Measurements from ENCODE around the gene MSTN. TPM values are rescaled to one million over a fixed set of nuclear protein-coding genes. Genes with fewer than 3 reads are reported as not detected.

Gene MSTN
- total RNA-seq, 1 donor from 2014 or later, result not detected

DNA sequence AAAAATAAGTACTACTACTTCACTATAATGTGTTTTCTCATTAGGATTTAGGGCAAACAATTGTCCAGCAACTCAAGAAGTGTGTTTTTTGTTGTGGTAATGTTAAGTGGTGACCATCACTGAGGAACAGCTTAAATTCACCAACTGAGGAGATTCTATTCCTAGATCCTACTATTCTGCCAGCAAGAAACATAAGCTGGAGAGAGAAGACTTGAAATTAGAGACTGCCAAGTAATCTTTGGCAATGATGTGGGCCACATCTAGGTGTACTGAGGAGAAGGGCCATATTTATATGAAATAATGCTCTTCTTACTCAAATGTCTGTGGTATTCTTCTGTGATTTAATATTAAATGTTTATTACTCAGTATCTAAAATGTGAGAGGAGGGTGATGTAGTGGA lies 44.3 kb upstream of the MSTN start:
- Mint-ChIP-seq H3K9me3 (ENCODE audit: unreplicated experiment) (no peaks in the 10 kb centered on the region), H3K27me3 (ENCODE audit: unreplicated experiment) (peaks cover 1% of the 10 kb centered on the region), H3K4me1 (ENCODE audit: low read depth, unreplicated experiment) (no peaks in the 10 kb centered on the region), H3K27ac (ENCODE audit: unreplicated experiment) (no peak overlapping the region), H3K36me3 (ENCODE audit: unreplicated experiment) (peaks cover 4% of the 10 kb centered on the region), H3K4me3 (ENCODE audit: unreplicated experiment) (no peak overlapping the region)
- no peak for DNase-seq
- TF ChIP-seq, protein P1, sequence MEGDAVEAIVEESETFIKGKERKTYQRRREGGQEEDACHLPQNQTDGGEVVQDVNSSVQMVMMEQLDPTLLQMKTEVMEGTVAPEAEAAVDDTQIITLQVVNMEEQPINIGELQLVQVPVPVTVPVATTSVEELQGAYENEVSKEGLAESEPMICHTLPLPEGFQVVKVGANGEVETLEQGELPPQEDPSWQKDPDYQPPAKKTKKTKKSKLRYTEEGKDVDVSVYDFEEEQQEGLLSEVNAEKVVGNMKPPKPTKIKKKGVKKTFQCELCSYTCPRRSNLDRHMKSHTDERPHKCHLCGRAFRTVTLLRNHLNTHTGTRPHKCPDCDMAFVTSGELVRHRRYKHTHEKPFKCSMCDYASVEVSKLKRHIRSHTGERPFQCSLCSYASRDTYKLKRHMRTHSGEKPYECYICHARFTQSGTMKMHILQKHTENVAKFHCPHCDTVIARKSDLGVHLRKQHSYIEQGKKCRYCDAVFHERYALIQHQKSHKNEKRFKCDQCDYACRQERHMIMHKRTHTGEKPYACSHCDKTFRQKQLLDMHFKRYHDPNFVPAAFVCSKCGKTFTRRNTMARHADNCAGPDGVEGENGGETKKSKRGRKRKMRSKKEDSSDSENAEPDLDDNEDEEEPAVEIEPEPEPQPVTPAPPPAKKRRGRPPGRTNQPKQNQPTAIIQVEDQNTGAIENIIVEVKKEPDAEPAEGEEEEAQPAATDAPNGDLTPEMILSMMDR (IDR thresholded peaks at IDR 0.05; ENCODE audit: partially characterized antibody, unreplicated experiment), result no peak

GRCh38 chr2:190105554-190105953 lies 43.0 kb upstream of the MSTN start:
- H3K4me1 Mint-ChIP-seq (ENCODE audit: low read depth, unreplicated experiment), result no peaks in the 10 kb centered on the region
- H3K36me3 Mint-ChIP-seq (ENCODE audit: unreplicated experiment), result peaks cover 4% of the 10 kb centered on the region
- peaks cover 1% of the 10 kb centered on the region for H3K27me3 Mint-ChIP-seq (ENCODE audit: unreplicated experiment)
- TF ChIP-seq, protein P1 (IDR thresholded peaks at IDR 0.05; ENCODE audit: partially characterized antibody, unreplicated experiment), result no peak
- no peak for DNase-seq
- no peaks in the 10 kb centered on the region for H3K9me3 Mint-ChIP-seq (ENCODE audit: unreplicated experiment)
- no peak overlapping the region for H3K4me3 Mint-ChIP-seq (ENCODE audit: unreplicated experiment)
- no peak overlapping the region for H3K27ac Mint-ChIP-seq (ENCODE audit: unreplicated experiment)

DNA sequence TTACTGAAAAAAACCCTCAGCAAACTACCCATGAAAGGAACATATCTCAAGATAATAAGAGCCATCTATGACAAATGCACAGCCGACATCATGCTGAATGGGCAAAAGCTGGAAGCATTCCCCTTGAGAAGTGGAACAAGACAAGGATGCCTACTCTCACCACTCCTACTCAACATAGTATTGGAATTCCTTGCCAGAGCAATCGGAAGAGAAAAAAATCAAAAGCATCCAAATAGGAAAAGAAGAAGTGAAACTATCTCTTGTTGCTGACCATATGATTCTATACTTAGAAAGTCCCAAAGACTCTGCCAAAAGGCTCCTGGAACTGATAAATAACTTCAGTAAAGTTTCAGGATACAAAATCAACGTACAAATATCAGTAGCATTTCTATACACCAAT lies 40.6 kb upstream of the MSTN start:
- Mint-ChIP-seq H3K4me1 (ENCODE audit: low read depth, unreplicated experiment) (no peaks in the 10 kb centered on the region), H3K27ac (ENCODE audit: unreplicated experiment) (no peak overlapping the region), H3K4me3 (ENCODE audit: unreplicated experiment) (no peak overlapping the region), H3K27me3 (ENCODE audit: unreplicated experiment) (peaks cover 1% of the 10 kb centered on the region), H3K36me3 (ENCODE audit: unreplicated experiment) (peaks cover 12% of the 10 kb centered on the region), H3K9me3 (ENCODE audit: unreplicated experiment) (no peaks in the 10 kb centered on the region)
- no peak for DNase-seq
- TF ChIP-seq, protein P1 (IDR thresholded peaks at IDR 0.05; ENCODE audit: partially characterized antibody, unreplicated experiment), result no peak

GRCh38 chr2:190099890-190100697 lies 37.6 kb upstream of the MSTN start:
- H3K4me3 Mint-ChIP-seq (ENCODE audit: unreplicated experiment), result no peak overlapping the region
- H3K27ac Mint-ChIP-seq (ENCODE audit: unreplicated experiment), result no peak overlapping the region
- TF ChIP-seq, protein P1 (IDR thresholded peaks at IDR 0.05; ENCODE audit: partially characterized antibody, unreplicated experiment), result no peak
- H3K4me1 Mint-ChIP-seq (ENCODE audit: low read depth, unreplicated experiment), result no peaks in the 10 kb centered on the region
- DNase-seq, result no peak
- peaks cover 12% of the 10 kb centered on the region for H3K36me3 Mint-ChIP-seq (ENCODE audit: unreplicated experiment)
- peaks cover 2% of the 10 kb centered on the region for H3K9me3 Mint-ChIP-seq (ENCODE audit: unreplicated experiment)
- H3K27me3 Mint-ChIP-seq (ENCODE audit: unreplicated experiment), result peaks cover 3% of the 10 kb centered on the region

- H3K4me3 Mint-ChIP-seq (ENCODE audit: unreplicated experiment), result no peak overlapping the region
- no peaks in the 10 kb centered on the region for H3K4me1 Mint-ChIP-seq (ENCODE audit: low read depth, unreplicated experiment)
- no peak overlapping the region for H3K27ac Mint-ChIP-seq (ENCODE audit: unreplicated experiment)
- H3K36me3 Mint-ChIP-seq (ENCODE audit: unreplicated experiment), result peaks cover 12% of the 10 kb centered on the region
- TF ChIP-seq, protein P1 (IDR thresholded peaks at IDR 0.05; ENCODE audit: partially characterized antibody, unreplicated experiment), result no peak
- DNase-seq, result no peak
- peaks cover 2% of the 10 kb centered on the region for H3K9me3 Mint-ChIP-seq (ENCODE audit: unreplicated experiment)
- H3K27me3 Mint-ChIP-seq (ENCODE audit: unreplicated experiment), result peaks cover 2% of the 10 kb centered on the region
Measured at GRCh38 chr2:190098851-190099250, 36.3 kb upstream of the MSTN start.

Data from glutamatergic neuron (in vitro differentiated cells).